IMR-90 (cell line): ENCODE data around the gene CNOT2. TPM values are rescaled to one million over a fixed set of nuclear protein-coding genes. Genes with fewer than 3 reads are reported as not detected.

Experiments
- ATAC-seq: fragments of 200-7000 bp; cut with Tn5 transposase; 2 replicates; pipeline ENCODE4 v1.9.1; 2020; ENCODE audit warnings: low read depth, mild to moderate bottlenecking, moderate library complexity
- BruUV-seq: library from RNA; stranded (reverse); fragments of 400-500 nt; replicated peaks from 2 replicates; lab custom pipeline; 2021; lab: Mats Ljungman, UMichigan
- CTCF ChIA-PET: fragments of 300-600 bp; formaldehyde crosslinking; extraction: SDS; loops from one replicate; lab custom pipeline; 2021; ENCODE audit warnings: antibody characterized with exemption; lab: Yijun Ruan, JAX
- POLR2A ChIA-PET: fragments of 300-600 bp; sonication (Branson Sonifier 250); formaldehyde crosslinking; loops from one replicate; lab custom pipeline; 2022; ENCODE audit warnings: antibody characterized with exemption; ENCODE audit not compliant: unreplicated experiment; lab: Charles Lee
- DNase-seq: peaks from one replicate; pipeline ENCODE4 v3.0.0; 2013
- H2AFZ ChIP-seq: replicated peaks from 2 replicates; pipeline ENCODE3; 2013; ENCODE audit warnings: low read length, mild to moderate bottlenecking; ENCODE audit not compliant: poor library complexity
- H2AK5ac ChIP-seq: 2 replicates; pipeline ENCODE4 v1.6.1; 2013; ENCODE audit warnings: low read depth, low read length, inconsistent platforms
- H2AK9ac ChIP-seq: replicated peaks from 2 replicates; pipeline ENCODE3; 2013; ENCODE audit warnings: mild to moderate bottlenecking, low read depth, low read length, moderate library complexity; ENCODE audit not compliant: poor library complexity
- H2BK120ac ChIP-seq: 2 replicates; pipeline ENCODE4 v1.6.1; 2013; ENCODE audit warnings: low read depth, low read length, inconsistent platforms
- H2BK15ac ChIP-seq: 3 replicates; pipeline ENCODE4 v1.6.1; 2013; ENCODE audit warnings: low read depth, low read length, inconsistent platforms
- H2BK20ac ChIP-seq: 2 replicates; pipeline ENCODE4 v1.6.1; 2013; ENCODE audit warnings: low read depth, mild to moderate bottlenecking, inconsistent platforms, low read length, moderate library complexity
- H2BK5ac ChIP-seq: 2 replicates; pipeline ENCODE4 v1.6.1; 2013; ENCODE audit warnings: mild to moderate bottlenecking, low read depth, low read length, inconsistent platforms; ENCODE audit not compliant: poor library complexity, severe bottlenecking
- H3K14ac ChIP-seq: replicated peaks from 2 replicates; pipeline ENCODE4 v1.6.1; 2013; ENCODE audit warnings: low read depth, low read length, inconsistent platforms
- H3K18ac ChIP-seq: 2 replicates; pipeline ENCODE4 v1.6.1; 2013; ENCODE audit warnings: low read depth, low read length, control low read depth
- H3K23ac ChIP-seq: 2 replicates; pipeline ENCODE4 v1.6.1; 2013; ENCODE audit warnings: low read depth, low read length, inconsistent platforms
- H3K27ac ChIP-seq: 2 replicates; pipeline ENCODE4 v1.5.1; 2013; ENCODE audit warnings: mild to moderate bottlenecking, control low read depth, low read length; ENCODE audit not compliant: insufficient read depth
- H3K27me3 ChIP-seq: 2 replicates; pipeline ENCODE4 v1.6.1; 2013; ENCODE audit warnings: low read length; ENCODE audit not compliant: control insufficient read depth, insufficient read depth
- H3K36me3 ChIP-seq: 2 replicates; pipeline ENCODE4 v1.6.1; 2013; ENCODE audit warnings: low read length, mixed read lengths; ENCODE audit not compliant: control insufficient read depth, insufficient read depth
- H3K4ac ChIP-seq: 2 replicates; pipeline ENCODE4 v1.6.1; 2013; ENCODE audit warnings: low read depth, low read length, inconsistent platforms
- H3K4me1 ChIP-seq: 2 replicates; pipeline ENCODE4 v1.6.1; 2013; ENCODE audit warnings: low read length, mixed read lengths; ENCODE audit not compliant: control insufficient read depth, insufficient read depth
- H3K4me2 ChIP-seq: 2 replicates; pipeline ENCODE4 v1.6.1; 2013; ENCODE audit warnings: low read depth, mild to moderate bottlenecking, control low read depth, low read length, moderate library complexity
- H3K4me3 ChIP-seq: 2 replicates; pipeline ENCODE4 v1.5.1; 2013; ENCODE audit warnings: low read depth, mild to moderate bottlenecking, control low read depth, low read length, moderate library complexity; ENCODE audit not compliant: insufficient read depth
- H3K56ac ChIP-seq: 2 replicates; pipeline ENCODE4 v1.6.1; 2013; ENCODE audit warnings: low read length, inconsistent platforms; ENCODE audit not compliant: insufficient read depth; ENCODE audit errors: extremely low read depth
- H3K79me1 ChIP-seq, 2 experiments: 2 replicates each; pipeline ENCODE4 v1.6.1; 2013; ENCODE audit warnings: low read length in 2 of 2, inconsistent platforms in 1 of 2, low read depth in 1 of 2
- H3K9ac ChIP-seq: 2 replicates; pipeline ENCODE4 v1.6.1; 2013; ENCODE audit warnings: low read depth, low read length, control low read depth
- H3K9me1 ChIP-seq: 2 replicates; pipeline ENCODE4 v1.6.1; 2013; ENCODE audit warnings: low read length, inconsistent platforms; ENCODE audit not compliant: insufficient read depth
- H3K9me3 ChIP-seq: 2 replicates; pipeline ENCODE4 v1.6.1; 2013; ENCODE audit warnings: low read length; ENCODE audit not compliant: control insufficient read depth, insufficient read depth
- H4K20me1 ChIP-seq: 2 replicates; pipeline ENCODE4 v1.6.1; 2013; ENCODE audit warnings: low read length, inconsistent platforms; ENCODE audit not compliant: insufficient read depth
- H4K5ac ChIP-seq: 2 replicates; pipeline ENCODE4 v1.6.1; 2013; ENCODE audit warnings: mild to moderate bottlenecking, low read depth, low read length, control low read depth
- H4K8ac ChIP-seq, 2 experiments: 2 replicates each; pipeline ENCODE4 v1.6.1; 2013; ENCODE audit warnings: low read depth in 2 of 2, low read length in 2 of 2, control low read depth in 1 of 2, inconsistent platforms in 1 of 2
- H4K91ac ChIP-seq: 2 replicates; pipeline ENCODE4 v1.6.1; 2013; ENCODE audit warnings: low read depth, low read length, inconsistent platforms; ENCODE audit not compliant: insufficient read depth
- CHD1 ChIP-seq: IDR thresholded peaks from 2 replicates; pipeline ENCODE4 v1.6.1; 2012; ENCODE audit warnings: low read depth, low read length, improper control_type of control experiment
- ELK1 ChIP-seq: fragments of 150-350 bp; IDR thresholded peaks from 2 replicates; pipeline ENCODE4 v1.6.1; 2016; ENCODE audit warnings: low read depth, mild to moderate bottlenecking, low read length, moderate library complexity, borderline replicate concordance
- MAZ ChIP-seq: IDR thresholded peaks from 2 replicates; pipeline ENCODE4 v1.6.1; 2012; ENCODE audit warnings: low read depth, mild to moderate bottlenecking, low read length, improper control_type of control experiment, moderate library complexity, borderline replicate concordance
- MXI1 ChIP-seq: IDR thresholded peaks from 2 replicates; pipeline ENCODE4 v1.6.1; 2012; ENCODE audit warnings: low read depth, mild to moderate bottlenecking, low read length, moderate library complexity, borderline replicate concordance
- NFE2L2 ChIP-seq: fragments of 150-350 bp; IDR thresholded peaks from 2 replicates; pipeline ENCODE4 v1.6.1; 2016; ENCODE audit warnings: low read depth, mild to moderate bottlenecking, low read length
- RAD21 ChIP-seq: IDR thresholded peaks from 2 replicates; pipeline ENCODE4 v1.6.1; 2012; ENCODE audit warnings: low read length, improper control_type of control experiment
- RFX5 ChIP-seq: IDR thresholded peaks from 2 replicates; pipeline ENCODE4 v1.8.0; 2012; ENCODE audit warnings: low read depth, mild to moderate bottlenecking, low read length, moderate library complexity
- SMC3 ChIP-seq: fragments of 150-350 bp; IDR thresholded peaks from 2 replicates; pipeline ENCODE4 v1.6.1; 2016; ENCODE audit warnings: low read depth, mild to moderate bottlenecking, antibody characterized with exemption, low read length, moderate library complexity
- WGBS, 2 experiments: methylation state at CpG; one replicate each; pipeline versions ENCODE4 v1.1.5 to v1.1.7; 2013; ENCODE audit warnings: missing lambda C conversion rate in 2 of 2; ENCODE audit not compliant: insufficient read length in 1 of 2; ENCODE audit errors: extremely low coverage in 2 of 2; 5-methylcytosine and 5-hydroxymethylcytosine counted together
- dilution Hi-C: fragments of 300-500 bp; cut with HindIII; formaldehyde crosslinking; loops from one replicate; pipeline ENCODE4 v1.14.3; 2018; ENCODE audit warnings: low sequenced_read_pairs; ENCODE audit not compliant: unreplicated experiment
- in situ Hi-C: fragments of 300-500 bp; cut with MboI; formaldehyde crosslinking; loops from 3 replicates; pipeline ENCODE4 v1.14.3; 2019; ENCODE audit warnings: low sequenced_read_pairs, inconsistent platforms, mixed read lengths
- intact Hi-C: fragments of 100-400 bp; cut with micrococcal nuclease; formaldehyde crosslinking; loops from 2 replicates; pipeline ENCODE4 v1.10.0; 2022
- polyA plus RNA-seq, 3 experiments: library from polyadenylated mRNA; depleted of rRNA; stranded (reverse); fragments of >200 nt; gene quantifications; 2 replicates each; pipeline ENCODE4 v1.2.3, GENCODE V29; 2012; ENCODE audit warnings: low replicate concordance in 1 of 3
- total RNA-seq: library from RNA; depleted of rRNA; stranded (reverse); fragments of >200 nt; gene quantifications from 2 replicates; pipeline ENCODE4 v1.2.3, GENCODE V29; 2012

The CNOT2 gene
- total and polyA plus RNA-seq, 2 of the 4 experiments (the other 2 are of a cell fraction) = 63.4 to 159 TPM

DNA sequence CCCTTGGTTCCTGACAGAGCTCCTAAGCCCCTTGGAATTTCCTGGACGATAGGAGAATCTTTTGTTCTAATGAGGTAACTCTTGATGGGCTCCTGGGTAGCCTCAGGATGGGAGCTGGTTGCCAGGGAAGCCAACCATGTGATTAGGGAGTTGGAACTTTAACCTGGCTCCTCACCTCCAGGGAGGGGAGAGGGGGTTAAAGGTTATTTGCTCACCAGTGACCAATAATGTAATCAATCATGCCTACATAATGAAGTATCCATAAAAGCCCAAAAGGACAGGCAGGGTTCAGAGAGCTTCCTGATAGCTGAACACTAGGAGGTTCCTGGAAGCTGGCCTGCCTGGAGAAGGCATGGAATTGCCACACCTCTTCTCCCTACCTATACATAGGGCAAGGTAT lies 6.2 kb upstream of the CNOT2 start:
- Histone ChIP-seq H4K5ac (no peak overlapping the region), H3K18ac (no peak overlapping the region), H3K9me1 (no peaks in the 10 kb centered on the region), H3K14ac (no peak overlapping the region), H2BK120ac (no peak overlapping the region), H3K4me3 (no peak overlapping the region), H3K23ac (no peak overlapping the region), H3K56ac (no peak overlapping the region), H3K27ac (no peak overlapping the region), H3K36me3 (peaks cover 7% of the 10 kb centered on the region), H3K9ac (no peak overlapping the region), H3K4me1 (no peaks in the 10 kb centered on the region), H4K20me1 (no peaks in the 10 kb centered on the region), H2BK5ac (no peak overlapping the region), H3K4ac (no peak overlapping the region), H2AK9ac (no peak overlapping the region), H3K9me3 (no peaks in the 10 kb centered on the region), H3K27me3 (no peaks in the 10 kb centered on the region), H2AK5ac (no peak overlapping the region), H3K79me1 (peaks cover 8 to 10% of the 10 kb centered on the region in 2 experiments; a peak in 2 of 4 replicates), H4K91ac (no peak overlapping the region), H2BK15ac (no peak overlapping the region), H4K8ac (no peak overlapping the region), H2AFZ (no peak overlapping the region), H3K4me2 (no peak overlapping the region), H2BK20ac (no peak overlapping the region)
- intact Hi-C loops (no loop called here), in situ Hi-C loops (loop anchor here (10.0 kb wide), 1 partner anchor 332 kb away; no protein-coding TSS in a partner anchor), dilution Hi-C loops (no loop called here)
- ATAC-seq (no peak), DNase-seq (no peak)
- WGBS, 2 experiments = no CpG with 5 or more reads among the region's 1 CpG
- POLR2A ChIA-PET = no interaction called here
- CTCF ChIA-PET = no interaction called here
- TF ChIP-seq MXI1 (no peak), RFX5 (no peak), ELK1 (no peak), RAD21 (no peak), CHD1 (no peak), SMC3 (no peak), MAZ (no peak), NFE2L2 (no peak)
- BruUV-seq = no TSS peak
